K562 (cell line): ENCODE data around the gene FN3K.
A peak's percentile ranks its signal among the peaks of the same experiment; 100 is the strongest.

Experiments
- CTCF ChIP-seq, 3 experiments: IDR thresholded peaks in 2 of 3; conservative IDR thresholded peaks in 1 of 3; 2 replicates each; pipeline ENCODE4 v1.5.1; 2011 to 2012; ENCODE audit warnings: low read length in 3 of 3, mild to moderate bottlenecking in 3 of 3, control low read depth in 2 of 3, improper control_type of control experiment in 1 of 3, inconsistent platforms in 1 of 3, low read depth in 1 of 3, mixed read lengths in 1 of 3, moderate library complexity in 1 of 3; ENCODE audit not compliant: insufficient read depth in 2 of 3
- EGR1 ChIP-seq: fragments of 450-650 bp; conservative IDR thresholded peaks from 2 replicates; pipeline ENCODE4 v1.6.1; 2017; ENCODE audit warnings: mild to moderate bottlenecking
- FOXK1 ChIP-seq: sonication (generic); formaldehyde crosslinking; IDR thresholded peaks from 2 replicates; pipeline ENCODE4 v1.8.0; 2022; ENCODE audit warnings: missing genetic modification reagents, mild to moderate bottlenecking, borderline replicate concordance
- HMG20A ChIP-seq: fragments of 450-650 bp; formaldehyde crosslinking; conservative IDR thresholded peaks from 2 replicates; pipeline ENCODE4 v1.4.0; 2020; ENCODE audit warnings: mild to moderate bottlenecking, mixed read lengths
- JUN ChIP-seq, 2 experiments: sonication (generic) in 1 of 2; formaldehyde crosslinking in 1 of 2; IDR thresholded peaks; 2 replicates each; pipeline versions ENCODE4 v1.6.1 to v1.8.0; 2012 to 2022; ENCODE audit warnings: borderline replicate concordance in 2 of 2, mild to moderate bottlenecking in 2 of 2, improper control_type of control experiment in 1 of 2, low read depth in 1 of 2, low read length in 1 of 2, missing genetic modification reagents in 1 of 2
- KDM1A ChIP-seq, 2 experiments: fragments of 450-650 bp; IDR thresholded peaks; 2 replicates each; pipeline ENCODE4 v1.6.1; 2016; ENCODE audit warnings: mild to moderate bottlenecking in 2 of 2
- PBX2 ChIP-seq, 2 experiments: IDR thresholded peaks in 1 of 2; conservative IDR thresholded peaks in 1 of 2; 2 replicates each; pipeline ENCODE4 v1.6.1; 2016; ENCODE audit warnings: low read depth in 2 of 2, mild to moderate bottlenecking in 1 of 2, missing compliant biosample characterization in 1 of 2, missing genetic modification characterization in 1 of 2, moderate library complexity in 1 of 2
- PHF8 ChIP-seq: fragments of 200-600 bp; sonication (generic); IDR thresholded peaks from 2 replicates; pipeline ENCODE4 v1.6.1; 2012; ENCODE audit warnings: mixed run types, mild to moderate bottlenecking, inconsistent platforms, low read length, moderate library complexity, borderline replicate concordance
- POLR2AphosphoS5 ChIP-seq: IDR thresholded peaks from 2 replicates; pipeline ENCODE4 v1.6.1; 2011; ENCODE audit warnings: mild to moderate bottlenecking, low read depth, low read length, moderate library complexity; ENCODE audit not compliant: control insufficient read depth, insufficient read depth
- RB1 ChIP-seq: fragments of 450-650 bp; IDR thresholded peaks from 2 replicates; pipeline ENCODE4 v1.6.1; 2017; ENCODE audit warnings: low read depth, mild to moderate bottlenecking
- RFX1 ChIP-seq: fragments of 450-650 bp; IDR thresholded peaks from 2 replicates; pipeline ENCODE4 v1.6.1; 2016; ENCODE audit warnings: mild to moderate bottlenecking, moderate library complexity
- SIX5 ChIP-seq, 2 experiments: IDR thresholded peaks; 2 replicates each; pipeline ENCODE4 v1.6.1; 2011; ENCODE audit warnings: low read length in 2 of 2, borderline replicate concordance in 1 of 2, low read depth in 1 of 2, mild to moderate bottlenecking in 1 of 2, moderate library complexity in 1 of 2; ENCODE audit not compliant: insufficient read depth in 1 of 2
- TARDBP ChIP-seq: fragments of 450-650 bp; IDR thresholded peaks from 2 replicates; pipeline ENCODE4 v1.6.1; 2016

- TF ChIP-seq CTCF (IDR thresholded peaks at IDR 0.05 in 2 of 3, conservative IDR thresholded peaks at IDR 0.05 in 1 of 3; ENCODE audit: insufficient read depth in 2 of 3, low read depth in 1 of 3, low read length in 3 of 3) (no peak), KDM1A (IDR thresholded peaks at IDR 0.05) (peak in 1 of 2 experiments; percentile 5; a peak in 1 of 4 replicates), FOXK1 (CRISPR knock-in tag) (no peak; the same call in 1 of the 2 replicates), RB1 (no peak), JUN (IDR thresholded peaks at IDR 0.05; ENCODE audit: borderline replicate concordance, low read depth, low read length) (no peak), JUN (CRISPR knock-in tag; IDR thresholded peaks at IDR 0.05; ENCODE audit: borderline replicate concordance) (no peak), EGR1 (peak; percentile 49), RFX1 (no peak), HMG20A (CRISPR knock-in tag) (no peak), SIX5 (IDR thresholded peaks at IDR 0.05; ENCODE audit: borderline replicate concordance in 1 of 2, insufficient read depth in 1 of 2, low read depth in 1 of 2, low read length in 2 of 2) (no peak), TARDBP (no peak), POLR2AphosphoS5 (peak; percentile 31; the same call in 1 of the 2 replicates), PBX2 (CRISPR knock-in tag; IDR thresholded peaks at IDR 0.05; ENCODE audit: low read depth) (no peak), PBX2 (tag; conservative IDR thresholded peaks at IDR 0.05; ENCODE audit: low read depth) (no peak), PHF8 (no peak)
Observed at GRCh38 chr17:82737967-82738877, 2.8 kb downstream of the FN3K start.
